Fibroblast of the conjunctiva (primary cell): ENCODE data around the gene IL20RB.

Experiments
- DNase-seq: peaks from one replicate; pipeline ENCODE4 v3.0.0-alpha.2; 2010; ENCODE audit warnings: low read depth

Gene IL20RB

DNA sequence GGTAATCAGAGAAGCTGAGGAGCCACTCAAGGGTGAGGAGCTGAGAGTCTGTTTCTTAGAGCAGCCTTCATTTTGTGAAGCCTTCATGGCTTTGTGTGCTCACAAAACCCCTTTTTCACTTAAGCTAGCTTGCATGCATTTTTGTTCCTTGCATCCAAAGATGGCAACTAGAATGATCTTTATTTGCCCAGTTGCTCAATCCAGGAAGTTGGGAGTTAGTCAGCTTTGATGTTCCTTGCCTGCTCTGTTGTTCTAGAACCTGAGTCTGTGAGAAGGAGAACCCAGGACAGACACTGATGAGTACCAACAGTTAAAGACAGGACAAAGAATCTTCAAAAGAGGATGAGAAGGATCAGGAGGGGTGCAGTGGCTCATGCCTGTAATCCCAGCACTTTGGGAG is 81.8 kb downstream of the IL20RB start:
- DNase-seq, result no peak

GRCh38 chr3:137041251-137041650 is 83.5 kb downstream of the IL20RB start:
- DNase-seq, result no peak

DNA sequence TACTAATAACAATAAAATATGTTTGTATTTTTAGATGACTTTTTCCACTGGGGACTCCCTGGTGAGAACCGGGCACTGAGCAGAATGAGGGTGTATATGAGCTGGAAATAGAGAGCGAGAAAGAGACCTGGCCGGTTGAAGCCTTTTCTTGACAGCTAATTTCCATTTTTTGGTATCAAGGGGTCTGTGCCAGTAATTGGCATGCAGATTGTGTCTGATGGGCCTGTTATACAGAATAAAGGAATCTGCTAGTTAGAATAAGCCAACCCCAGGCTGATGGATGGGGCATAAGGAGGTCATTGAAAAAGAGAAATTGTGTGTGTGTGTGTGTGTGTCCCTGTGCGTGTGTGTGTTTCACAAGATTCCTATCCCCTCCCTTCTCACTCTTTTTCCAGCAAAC is 83.9 kb downstream of the IL20RB start:
- no peak for DNase-seq

- no peak for DNase-seq
Measured at GRCh38 chr3:137046747-137047146, 89.0 kb downstream of the IL20RB start.

- DNase-seq, result no peak
Measured at GRCh38 chr3:137047240-137047639, 89.5 kb downstream of the IL20RB start.

GRCh38 chr3:137050281-137050680 is 92.5 kb downstream of the IL20RB start:
- no peak for DNase-seq

- DNase-seq, result no peak
Measured at GRCh38 chr3:137052298-137052697, 94.5 kb downstream of the IL20RB start.
